ENCODE measurements around the gene PDE6G. TPM values are rescaled to one million over a fixed set of nuclear protein-coding genes. Genes with fewer than 3 reads are reported as not detected.

PDE6G gene
- total and polyA plus RNA-seq, 2 of the 8 experiments (the other 6 are each of a cell fraction or from before 2014, with no cell fraction given) = 5.8 to 12.9 TPM

- Histone ChIP-seq H4K5ac (ENCODE audit: insufficient read length, low read depth, low read length) (no peak overlapping the region), H3K9ac (replicated peaks in 1 of 4; ENCODE audit: extremely low read depth in 1 of 4, low read depth in 3 of 4, low read length in 3 of 4) (no peak overlapping the region), H4K91ac (replicated peaks; ENCODE audit: insufficient read length, low read length) (no peak overlapping the region), H3K79me2 (ENCODE audit: control insufficient read depth in 1 of 2, insufficient read depth in 2 of 2, low read length in 2 of 2) (no peaks in the 10 kb centered on the region), H3K27ac (ENCODE audit: low read depth, low read length) (no peak overlapping the region), H2BK5ac (ENCODE audit: low read depth, low read length) (no peak overlapping the region), H3K27me3 (replicated peaks in 1 of 4; ENCODE audit: control insufficient read depth in 3 of 4, extremely low read depth in 1 of 4, insufficient read depth in 3 of 4, low read length in 3 of 4) (peaks cover 2 to 15% (median 9%) of the 10 kb centered on the region in 4 experiments; a peak in 5 of 7 replicates), H3K9me3 (ENCODE audit: insufficient read depth in 2 of 2, low read depth in 1 of 2, low read length in 1 of 2) (no peaks in the 10 kb centered on the region), H3K4me2 (ENCODE audit: insufficient read depth in 1 of 2, low read depth in 2 of 2, low read length in 2 of 2) (no peak overlapping the region), H2AK5ac (ENCODE audit: low read depth, low read length) (peak overlapping the region; percentile 7; the same call in 1 of the 2 replicates), H3K4me3 (ENCODE audit: extremely low read depth in 1 of 4, insufficient read depth in 2 of 4, low read depth in 3 of 4, low read length in 4 of 4) (no peak overlapping the region), H3K23me2 (ENCODE audit: low read depth, low read length) (peaks cover 10% of the 10 kb centered on the region), H2BK12ac (ENCODE audit: low read depth, low read length) (no peak overlapping the region), H3K56ac (replicated peaks; ENCODE audit: insufficient read length, low read depth, low read length) (no peak overlapping the region), H2AFZ (ENCODE audit: low read length) (no peak overlapping the region), H2BK15ac (ENCODE audit: low read length) (peak overlapping the region; percentile 84; the same call in 1 of the 2 replicates), H3K23ac (ENCODE audit: insufficient read length) (no peak overlapping the region), H3K36me3 (ENCODE audit: control insufficient read depth in 2 of 4, insufficient read depth in 4 of 4, low read length in 3 of 4) (peaks cover 0 to 3% (median 1%) of the 10 kb centered on the region in 4 experiments; a peak in 3 of 8 replicates), H3K79me1 (ENCODE audit: low read depth, low read length) (peaks cover 3% of the 10 kb centered on the region; the same call in 1 of the 2 replicates), H3K14ac (ENCODE audit: insufficient read length) (no peak overlapping the region), H4K20me1 (replicated peaks in 1 of 2; ENCODE audit: control insufficient read depth in 1 of 2, insufficient read depth in 2 of 2, low read length in 2 of 2) (peaks cover 0 to 2% of the 10 kb centered on the region in 2 experiments), H2BK120ac (replicated peaks; ENCODE audit: low read depth, low read length) (no peak overlapping the region), H3K18ac (ENCODE audit: extremely low read depth, low read length) (no peak overlapping the region), H3K4me1 (replicated peaks in 1 of 4; ENCODE audit: control insufficient read depth in 3 of 4, insufficient read depth in 4 of 4, low read length in 3 of 4) (peaks cover 0 to 14% (median 1%) of the 10 kb centered on the region in 4 experiments; a peak in 4 of 7 replicates), H3K4ac (replicated peaks; ENCODE audit: insufficient read length, low read depth, low read length) (peak overlapping the region; percentile 38), H4K8ac (ENCODE audit: extremely low read depth, insufficient read depth, low read length) (no peak overlapping the region), H2BK20ac (ENCODE audit: low read length) (no peak overlapping the region; the same call in 1 of the 2 replicates)
- TF ChIP-seq NRF1 (IDR thresholded peaks at IDR 0.05; ENCODE audit: low read depth, low read length) (no peak), RBBP5 (IDR thresholded peaks at IDR 0.05; ENCODE audit: borderline replicate concordance, low read depth, low read length) (no peak), RFX5 (IDR thresholded peaks at IDR 0.05; ENCODE audit: borderline replicate concordance, low read depth, low read length) (no peak)
- POLR2A ChIA-PET (ENCODE audit: partially characterized antibody) = interaction anchor here (1.1 to 4.4 kb wide), 3 partner anchors 12 to 19 kb away, joined by 3 to 23 read pairs (median 16); partner anchors contain the start of gene PDE6G
- no peak for DNase-seq (ENCODE audit: low read depth in 1 of 2, low spot score in 2 of 2)
- FAIRE-seq = no peak
- 89% methylated on average over 29 of the region's 29 CpGs; no CpG with 5 or more reads in 1 of the 2 experiments for WGBS, 2 experiments (ENCODE audit: extremely low coverage in 1 of 2, insufficient coverage in 1 of 2, insufficient read length in 1 of 2, insufficient replicate concordance in 2 of 2, low coverage in 1 of 2, low lambda C conversion rate in 2 of 2, missing lambda C conversion rate in 1 of 2)
- CTCF ChIA-PET (ENCODE audit: partially characterized antibody) = interaction anchor here (0.6 to 3.5 kb wide), 4 partner anchors 15 to 284 kb away, joined by 3 to 9 read pairs (median 3); no protein-coding TSS in a partner anchor
Measured at GRCh38 chr17:81644976-81645952, 11.1 kb downstream of the PDE6G start.

All from H1 (cell line).